ENCODE results near the gene CLMP.
"Not testable (repeated sequence)": the region's sequence is repeated elsewhere in the genome, so short reads cannot be mapped to it uniquely, and the experiment has no call there.

The CLMP gene

GRCh38 chr11:123061403-123062157 lies 133.5 kb downstream of the CLMP start, which contains the start of gene HSPA8:
TSS of gene HSPA8 (minus strand) at chr11:123062136. CDS start at chr11:123061324, 812 bp downstream.
- Histone ChIP-seq H3K4me1 (ENCODE audit: control insufficient read depth, low read length) (peaks cover 55% of the 10 kb centered on the region), H3K36me3 (ENCODE audit: control insufficient read depth, low read length) (peaks cover 77% of the 10 kb centered on the region), H3F3A (ENCODE audit: control insufficient read depth, insufficient read depth) (peaks cover 59% of the 10 kb centered on the region), H3K9me3 (ENCODE audit: control insufficient read depth, insufficient read depth, low read length) (no peaks in the 10 kb centered on the region), H3K79me2 (ENCODE audit: control insufficient read depth, low read length) (peaks cover 80% of the 10 kb centered on the region), H3K27me3 (ENCODE audit: control insufficient read depth, low read length) (no peaks in the 10 kb centered on the region), H3K4me2 (ENCODE audit: low read length) (peak within 1 kb of the TSS; percentile 99), H3K4me3 (ENCODE audit: low read length) (peak within 1 kb of the TSS; percentile 98), H4K20me1 (ENCODE audit: control insufficient read depth, insufficient read depth, low read depth, low read length) (peaks cover 35% of the 10 kb centered on the region), H3K9me2 (replicated peaks; ENCODE audit: control insufficient read depth, low read length) (no peaks in the 10 kb centered on the region), H3K27ac (ENCODE audit: low read depth, low read length) (peak within 1 kb of the TSS; percentile 88)
- TF ChIP-seq CTCF (IDR thresholded peaks at IDR 0.05; ENCODE audit: low read depth, low read length, poor library complexity, severe bottlenecking) (no peak), EZH2phosphoT487 (IDR thresholded peaks at IDR 0.05; ENCODE audit: borderline replicate concordance, low read length) (no peak)

- peak overlapping the region; percentile 88 for H3K27ac ChIP-seq (ENCODE audit: low read depth, low read length)
- no peaks in the 10 kb centered on the region for H3K27me3 ChIP-seq (ENCODE audit: control insufficient read depth, low read length)
- H3K4me3 ChIP-seq (ENCODE audit: low read length) = peak overlapping the region; percentile 98
- H3K79me2 ChIP-seq (ENCODE audit: control insufficient read depth, low read length) = peaks cover 71% of the 10 kb centered on the region
- H3K4me1 ChIP-seq (ENCODE audit: control insufficient read depth, low read length) = peaks cover 54% of the 10 kb centered on the region
- TF ChIP-seq EZH2phosphoT487 (IDR thresholded peaks at IDR 0.05; ENCODE audit: borderline replicate concordance, low read length) (no peak), CTCF (IDR thresholded peaks at IDR 0.05; ENCODE audit: low read depth, low read length, poor library complexity, severe bottlenecking) (no peak)
- no peaks in the 10 kb centered on the region for H3K9me3 ChIP-seq (ENCODE audit: control insufficient read depth, insufficient read depth, low read length)
- peaks cover 65% of the 10 kb centered on the region for H3F3A ChIP-seq (ENCODE audit: control insufficient read depth, insufficient read depth)
- peaks cover 86% of the 10 kb centered on the region for H3K36me3 ChIP-seq (ENCODE audit: control insufficient read depth, low read length)
- no peaks in the 10 kb centered on the region for H3K9me2 ChIP-seq (replicated peaks; ENCODE audit: control insufficient read depth, low read length)
- peaks cover 35% of the 10 kb centered on the region for H4K20me1 ChIP-seq (ENCODE audit: control insufficient read depth, insufficient read depth, low read depth, low read length)
- peak overlapping the region; percentile 93 for H3K4me2 ChIP-seq (ENCODE audit: low read length)
Observed at GRCh38 chr11:123060277-123061000, 134.6 kb downstream of the CLMP start.

- H3K27ac ChIP-seq (ENCODE audit: low read depth, low read length) = peak overlapping the region; percentile 88
- H4K20me1 ChIP-seq (ENCODE audit: control insufficient read depth, insufficient read depth, low read depth, low read length) = peaks cover 35% of the 10 kb centered on the region
- peak overlapping the region; percentile 98 for H3K4me3 ChIP-seq (ENCODE audit: low read length)
- H3K4me1 ChIP-seq (ENCODE audit: control insufficient read depth, low read length) = peaks cover 42% of the 10 kb centered on the region
- H3K9me2 ChIP-seq (replicated peaks; ENCODE audit: control insufficient read depth, low read length); H3K27me3 ChIP-seq (ENCODE audit: control insufficient read depth, low read length); H3K9me3 ChIP-seq (ENCODE audit: control insufficient read depth, insufficient read depth, low read length): not testable (repeated sequence)
- H3K4me2 ChIP-seq (ENCODE audit: low read length) = peak overlapping the region; percentile 93
- H3F3A ChIP-seq (ENCODE audit: control insufficient read depth, insufficient read depth) = peaks cover 76% of the 10 kb centered on the region
- H3K36me3 ChIP-seq (ENCODE audit: control insufficient read depth, low read length) = peaks cover 94% of the 10 kb centered on the region
- H3K79me2 ChIP-seq (ENCODE audit: control insufficient read depth, low read length) = peaks cover 60% of the 10 kb centered on the region
Observed at GRCh38 chr11:123059041-123059920, 135.8 kb downstream of the CLMP start.
